Stimulated activated CD8-positive, alpha-beta memory T cell treated with anti-CD3 and anti-CD28 coated beads, Interleukin-12 subunit alpha, Interleukin-12 subunit beta, amount 100 ng/mL, for 24 hours (primary cell): ENCODE results near the gene FNIP2.
"Not testable (repeated sequence)": the region's sequence is repeated elsewhere in the genome, so short reads cannot be mapped to it uniquely, and the experiment has no call there.

Experiments
- DNase-seq: peaks from one replicate; pipeline ENCODE4 v3.0.0-alpha.2; 2020; ENCODE audit errors: extremely low read depth

The FNIP2 gene

DNA sequence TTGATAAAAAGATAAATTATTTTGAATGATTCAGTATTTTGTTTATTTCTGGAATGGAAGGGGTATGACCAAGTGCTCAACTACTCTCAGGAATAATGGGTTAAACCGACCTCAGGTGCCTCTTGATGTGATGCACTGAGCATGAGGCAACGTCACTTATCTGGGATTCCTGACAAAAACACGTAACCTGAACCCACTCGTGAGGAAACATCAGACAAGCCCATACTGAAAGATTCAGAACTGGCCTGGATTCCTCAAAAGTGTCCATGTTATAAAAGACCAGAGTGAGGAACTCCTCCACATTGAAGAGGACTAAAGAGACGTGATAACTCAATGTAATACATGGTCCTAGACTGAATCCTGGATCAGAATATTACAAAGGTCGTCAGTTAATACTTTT is 144.0 kb downstream of the FNIP2 start:
- DNase-seq, result no peak

DNA sequence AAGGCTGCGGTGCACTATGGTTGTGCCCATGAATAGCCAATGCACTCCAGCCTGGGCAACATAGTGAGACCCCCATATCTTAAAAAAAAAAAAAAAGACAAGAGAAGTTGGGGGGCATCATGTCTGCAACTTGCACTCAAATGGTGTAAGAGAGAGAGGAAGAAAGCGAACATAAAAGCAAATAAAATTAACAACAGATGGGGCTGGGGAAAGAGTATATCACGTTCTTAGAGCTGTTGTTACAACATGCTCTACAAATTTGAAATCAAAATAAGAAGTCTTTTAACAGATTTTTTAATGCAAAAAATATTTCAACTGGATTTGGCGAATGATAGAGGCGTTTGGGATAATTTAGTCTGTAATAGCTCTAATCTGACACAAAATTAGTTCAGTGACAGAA is 144.9 kb downstream of the FNIP2 start:
- DNase-seq, result no peak

DNA sequence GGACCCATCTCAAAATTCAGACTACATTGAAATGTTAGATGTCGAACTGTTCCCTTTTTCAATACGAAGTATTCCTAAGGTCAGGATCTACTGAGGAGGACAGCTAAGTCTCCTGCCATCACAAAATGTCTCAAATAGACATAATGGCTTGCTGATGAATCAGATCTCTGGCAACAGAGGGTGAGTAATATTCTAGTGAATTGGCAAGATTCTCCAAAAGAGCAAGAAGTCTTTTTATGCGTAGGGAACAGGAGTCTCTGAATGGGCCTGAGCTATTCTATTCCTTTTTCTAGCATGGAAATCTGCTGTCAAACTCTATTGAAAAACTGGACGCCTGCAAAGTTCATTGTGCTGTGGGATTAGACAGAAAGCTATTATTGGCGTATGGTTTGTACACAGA is 145.4 kb downstream of the FNIP2 start:
- DNase-seq, result no peak

DNA sequence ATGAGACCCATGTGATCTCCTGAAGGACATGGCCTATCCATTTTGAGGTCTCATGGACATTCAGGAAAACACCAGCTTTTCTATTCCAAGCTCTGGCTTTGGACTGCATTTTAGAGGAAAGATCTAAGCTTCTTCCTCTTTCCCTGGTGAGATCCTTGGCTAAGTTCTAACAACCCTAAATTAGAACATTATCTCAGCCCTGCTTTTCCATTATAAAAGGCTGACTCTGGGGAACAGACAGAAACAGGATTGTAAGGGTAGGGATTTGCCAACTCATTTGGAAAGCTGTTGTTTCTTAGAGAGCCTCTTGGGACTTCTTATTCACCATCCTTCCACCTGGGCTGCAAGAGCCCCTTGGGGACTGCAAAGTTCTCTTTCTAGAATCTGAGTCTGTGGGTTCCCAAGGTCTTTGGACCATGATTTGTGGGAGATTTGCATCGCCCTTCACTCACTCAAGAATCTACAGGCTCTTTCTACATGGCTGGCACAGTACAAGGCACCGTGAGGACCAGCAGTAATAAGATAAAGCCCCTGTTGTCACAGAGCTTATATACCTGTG is 146.9 kb downstream of the FNIP2 start:
- no peak for DNase-seq

DNA sequence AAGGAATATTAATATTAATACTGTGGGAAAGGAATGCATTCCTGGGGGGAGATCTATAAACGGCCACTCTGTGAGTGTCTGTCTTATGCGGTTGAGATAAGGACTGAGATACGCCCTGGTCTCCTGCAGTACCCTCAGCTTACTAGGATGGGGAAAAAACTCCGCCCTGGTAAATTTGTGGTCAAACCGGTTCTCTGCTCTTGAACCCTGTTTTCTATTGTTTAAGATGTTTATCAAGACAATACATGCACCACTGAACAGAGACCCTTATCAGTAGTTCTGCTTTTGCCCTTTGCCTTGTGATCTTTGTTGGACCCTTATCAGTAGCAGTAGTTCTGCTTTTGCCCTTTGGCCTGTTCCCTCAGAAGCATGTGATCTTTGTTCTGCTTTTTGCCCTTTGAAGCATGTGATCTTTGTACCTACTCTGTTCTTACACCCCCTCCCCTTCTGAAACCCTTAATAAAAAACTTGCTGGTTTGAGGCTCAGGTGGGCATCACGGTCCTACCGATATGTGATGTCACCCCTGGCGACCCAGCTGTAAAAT is 151.7 kb downstream of the FNIP2 start:
- not testable (repeated sequence) for DNase-seq

DNA sequence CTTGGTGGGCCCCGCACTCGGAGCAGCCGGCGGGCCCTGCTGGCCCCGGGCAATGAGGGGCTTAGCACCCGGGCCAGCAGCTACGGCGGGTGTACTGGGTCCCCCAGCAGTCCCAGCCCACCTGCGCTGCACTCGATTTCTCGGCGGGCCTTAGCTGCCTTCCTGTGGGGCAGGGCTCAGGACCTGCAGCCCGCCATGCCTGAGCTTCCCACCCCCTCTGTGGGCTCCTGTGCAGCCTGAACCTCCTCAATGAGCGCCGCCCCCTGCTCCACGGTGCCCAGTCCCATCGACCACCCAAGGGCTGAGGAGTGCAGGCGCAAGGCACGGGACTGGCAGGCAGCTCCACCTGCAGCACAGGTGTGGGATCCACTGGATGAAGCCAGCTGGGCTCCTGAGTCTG is 158.9 kb downstream of the FNIP2 start:
- not testable (repeated sequence) for DNase-seq

DNA sequence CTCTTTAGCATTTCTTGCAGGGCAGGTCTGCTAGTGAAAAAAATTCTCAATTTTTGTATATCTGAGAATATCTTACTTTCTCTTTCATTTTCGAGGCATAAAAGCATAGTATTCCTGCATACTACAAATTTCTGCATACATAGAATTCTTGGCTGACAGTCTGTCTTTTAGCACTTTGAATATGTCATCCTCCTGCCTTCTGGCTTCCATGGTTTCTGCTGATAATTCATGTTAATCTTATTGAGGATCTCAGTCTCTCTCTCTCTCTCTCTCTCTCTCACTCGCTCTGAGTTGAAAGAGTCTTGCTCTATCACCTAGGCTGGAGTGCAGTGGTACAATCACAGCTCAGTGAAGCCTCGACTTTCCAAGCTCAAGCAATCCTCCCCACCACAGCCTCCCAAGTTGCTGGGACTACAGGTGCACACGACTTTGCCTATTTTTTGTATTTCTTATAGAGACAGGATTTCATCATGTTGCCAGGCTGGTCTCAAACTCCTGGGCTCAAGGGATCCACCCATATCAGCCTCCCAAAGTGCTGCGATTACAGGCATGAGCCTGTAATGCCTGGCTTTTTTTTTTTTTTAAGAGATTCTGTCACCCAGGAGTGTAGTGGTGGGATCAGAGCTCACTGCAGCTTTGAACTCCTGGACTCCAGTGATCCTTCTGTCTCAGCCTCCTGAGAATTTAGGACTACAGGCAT is 161.3 kb downstream of the FNIP2 start:
- no peak for DNase-seq

DNA sequence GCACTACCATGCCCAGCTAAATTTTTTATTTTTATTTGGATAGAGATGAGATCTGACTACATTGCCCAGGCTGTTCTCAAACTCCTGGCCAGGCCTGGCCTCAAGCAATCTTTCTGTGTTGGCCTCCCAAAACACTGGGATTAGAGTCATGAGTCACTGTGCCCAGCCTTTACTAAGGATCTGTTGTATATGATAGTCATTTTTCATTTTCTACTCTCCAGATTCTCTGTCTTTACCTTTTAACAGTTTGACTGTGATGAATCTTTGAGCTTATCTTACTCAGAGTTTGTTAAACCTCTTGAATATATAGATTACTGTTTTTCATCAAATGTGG is 161.8 kb downstream of the FNIP2 start:
- DNase-seq, result no peak

DNA sequence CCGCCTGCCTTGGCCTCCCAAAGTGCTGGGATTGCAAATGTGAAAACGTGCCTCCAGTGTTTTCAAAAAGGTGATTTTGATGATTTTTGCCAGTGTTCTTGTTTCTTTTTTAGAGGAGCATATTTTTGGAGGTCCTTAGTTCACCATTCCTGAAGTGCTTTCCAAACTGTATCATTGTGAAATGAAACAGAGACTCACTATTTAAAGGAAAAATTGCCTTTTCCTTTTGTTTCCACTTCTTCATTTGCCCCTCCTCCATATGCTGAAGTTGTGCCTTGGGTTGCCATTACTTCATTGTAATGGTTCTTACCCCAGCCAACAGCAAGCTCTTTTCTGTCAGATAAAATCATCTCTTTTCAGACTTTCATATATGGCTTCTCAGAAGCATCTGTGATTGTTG is 164.4 kb downstream of the FNIP2 start:
- DNase-seq, result no peak

DNA sequence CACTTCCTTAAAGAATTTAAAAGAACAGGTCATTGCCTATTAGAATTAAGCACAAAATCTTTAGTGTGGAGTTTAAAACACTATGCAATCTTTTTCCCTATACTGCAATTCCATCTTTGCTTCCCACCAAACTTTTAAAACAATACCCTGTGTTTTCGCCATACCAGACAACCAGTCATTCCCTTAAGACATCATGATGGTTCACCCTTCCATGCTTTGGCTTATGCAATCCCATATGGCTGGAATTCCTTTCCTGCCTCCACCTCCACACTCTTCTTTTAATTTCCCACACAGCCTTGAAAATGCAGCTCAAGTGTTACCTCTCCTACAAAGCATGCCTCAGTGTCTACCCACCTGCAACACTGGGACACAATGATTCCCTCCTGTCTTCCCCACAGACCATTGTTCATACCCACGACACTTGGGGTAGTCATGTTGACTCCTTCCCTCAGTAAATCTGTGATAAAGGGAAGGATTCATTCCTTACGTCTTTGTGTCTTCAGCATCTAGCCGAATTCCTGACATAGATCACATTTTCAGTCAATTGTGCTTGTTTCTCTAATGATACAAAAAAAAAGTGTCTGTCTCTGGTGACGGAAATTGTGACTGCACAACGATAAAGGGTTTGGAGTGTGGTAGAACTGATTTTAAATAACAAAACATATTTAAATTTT is 166.3 kb downstream of the FNIP2 start:
- no peak for DNase-seq

DNA sequence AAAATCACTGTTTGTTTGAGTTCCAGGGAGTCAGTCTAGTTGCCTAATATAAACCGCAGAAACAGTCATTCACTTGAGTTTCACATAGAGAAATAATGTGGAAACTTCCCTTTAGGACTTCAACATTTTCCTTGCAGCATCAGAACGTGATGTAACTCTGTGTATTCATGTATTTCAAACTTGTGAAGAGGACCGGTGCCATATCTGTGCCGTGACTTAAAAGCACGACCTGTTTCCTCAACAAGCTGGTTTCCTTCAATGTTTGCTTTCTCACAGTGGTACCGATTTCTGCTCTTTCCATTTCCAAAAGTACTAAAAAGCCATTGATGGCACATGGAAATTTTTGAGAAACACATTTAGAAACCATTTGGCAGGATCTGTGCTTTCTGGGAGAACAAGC is 167.4 kb downstream of the FNIP2 start:
- DNase-seq, result no peak

DNA sequence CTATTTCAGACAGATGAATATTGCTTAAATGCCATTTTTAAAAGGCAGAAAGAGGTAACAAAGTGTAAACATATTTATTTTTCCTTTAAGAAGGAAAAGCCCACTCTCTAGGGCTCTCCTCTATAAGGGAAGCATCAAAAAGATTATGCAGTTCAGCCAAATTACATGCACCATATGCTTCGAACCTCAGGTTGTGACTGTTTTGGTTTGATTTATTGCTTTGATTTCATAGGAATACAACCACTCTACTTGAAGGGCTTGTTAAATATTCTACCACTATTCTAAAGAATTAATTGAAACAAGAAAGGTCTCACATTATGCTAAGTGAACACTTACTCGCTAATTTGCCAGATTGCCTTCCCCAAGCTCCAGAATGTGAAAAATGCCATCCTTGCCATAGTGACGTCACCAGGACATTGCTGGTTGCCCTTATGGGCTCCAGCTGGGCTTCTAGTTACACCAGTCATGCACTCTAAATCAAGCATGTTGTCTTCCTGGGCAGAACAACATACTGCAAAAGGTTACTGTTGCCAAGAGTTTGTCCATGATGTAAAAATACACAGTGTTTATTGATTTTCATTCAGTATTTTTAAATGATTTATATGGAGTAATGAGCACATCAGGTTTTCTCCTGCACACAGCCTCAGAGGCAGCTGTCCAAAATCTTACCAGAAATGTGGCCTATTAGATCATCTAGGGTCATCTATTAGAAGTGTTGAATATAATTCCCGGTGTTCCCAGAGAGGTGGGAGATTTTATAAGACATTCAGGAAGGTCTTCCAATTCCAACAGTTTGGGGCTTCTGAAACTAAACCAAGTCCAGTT is 169.6 kb downstream of the FNIP2 start:
- no peak for DNase-seq

DNA sequence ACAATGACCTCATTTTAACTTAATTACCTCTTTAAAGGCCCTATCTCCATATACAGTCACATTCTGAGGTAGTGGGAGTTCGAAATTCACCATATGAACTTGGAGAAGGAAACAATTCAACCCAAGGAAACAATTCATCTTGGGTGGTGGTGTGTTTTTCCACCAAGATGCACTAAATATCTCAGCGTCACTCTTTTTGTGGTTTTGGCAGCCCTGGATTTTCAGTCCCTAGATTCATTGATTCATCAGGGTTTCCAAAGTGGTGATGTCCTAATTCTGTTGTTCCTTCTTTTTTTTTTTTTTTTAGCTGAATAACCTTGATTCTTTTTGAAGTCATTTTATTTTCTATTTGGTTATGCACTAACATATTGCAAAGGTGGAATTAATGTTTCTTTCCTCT is 171.4 kb downstream of the FNIP2 start:
- DNase-seq, result no peak

DNA sequence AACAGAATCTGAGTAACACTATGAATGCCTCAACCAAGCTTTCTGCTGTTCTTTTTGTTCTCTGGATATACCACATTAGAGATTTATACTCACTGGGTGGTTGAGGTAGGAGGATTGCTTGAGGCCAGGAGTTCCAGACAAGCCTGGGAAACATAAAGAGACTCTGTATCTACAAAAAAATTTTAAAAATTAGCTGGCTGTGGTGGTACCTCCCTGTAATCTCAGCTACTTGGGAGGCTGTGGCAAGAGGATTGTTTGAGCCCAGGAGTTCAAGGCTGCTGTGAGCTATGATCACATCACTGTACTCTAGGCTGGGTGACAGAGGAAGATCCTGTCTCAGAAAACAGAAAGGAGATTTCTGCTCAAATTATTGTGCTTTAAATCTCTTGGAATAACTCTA is 172.5 kb downstream of the FNIP2 start:
- no peak for DNase-seq

DNA sequence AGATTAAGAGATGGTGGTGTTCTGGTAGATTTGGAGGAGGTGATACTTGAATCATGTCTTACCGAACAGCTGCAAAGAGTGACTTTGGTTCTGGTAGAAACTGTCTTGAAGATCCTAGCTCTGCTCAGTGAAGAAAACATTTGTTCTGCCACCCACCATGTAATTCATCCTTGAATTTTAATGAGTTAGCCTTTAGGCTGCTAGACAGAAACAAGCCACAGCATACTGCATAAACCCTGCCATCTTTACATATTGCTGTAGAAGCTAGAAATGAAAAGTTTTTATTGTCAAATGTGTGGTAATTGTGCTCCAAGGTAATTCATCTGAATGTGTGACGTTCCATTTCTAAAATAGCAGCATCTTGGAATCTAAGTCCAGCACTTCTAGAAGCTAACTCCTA is 173.1 kb downstream of the FNIP2 start:
- DNase-seq, result no peak

DNA sequence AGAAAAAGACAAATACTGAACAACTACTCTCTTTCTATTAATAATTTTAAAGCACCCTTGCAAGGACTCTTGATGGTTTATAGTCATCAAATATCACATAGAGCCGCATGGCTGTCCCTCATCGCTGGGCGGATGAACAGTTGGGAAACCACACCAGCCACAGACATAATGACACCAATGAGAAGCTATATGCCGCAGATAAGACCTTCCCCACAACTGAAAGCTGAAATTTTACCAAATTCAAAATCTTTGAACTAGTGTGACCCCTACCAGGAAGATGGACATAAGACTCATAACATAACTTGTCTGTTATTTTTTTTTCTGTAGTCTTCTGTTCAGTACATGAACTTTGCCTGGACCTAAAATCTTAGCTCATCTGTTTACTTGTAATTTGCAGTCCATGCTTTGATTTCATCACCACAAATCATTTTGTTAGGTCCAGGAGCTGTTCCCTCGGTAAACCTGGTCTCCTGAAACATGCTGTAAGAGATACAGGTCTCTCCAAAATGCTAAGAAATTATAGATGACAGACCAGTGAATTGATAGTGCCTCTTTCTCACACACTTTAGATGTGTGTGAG is 176.8 kb downstream of the FNIP2 start:
- no peak for DNase-seq

DNA sequence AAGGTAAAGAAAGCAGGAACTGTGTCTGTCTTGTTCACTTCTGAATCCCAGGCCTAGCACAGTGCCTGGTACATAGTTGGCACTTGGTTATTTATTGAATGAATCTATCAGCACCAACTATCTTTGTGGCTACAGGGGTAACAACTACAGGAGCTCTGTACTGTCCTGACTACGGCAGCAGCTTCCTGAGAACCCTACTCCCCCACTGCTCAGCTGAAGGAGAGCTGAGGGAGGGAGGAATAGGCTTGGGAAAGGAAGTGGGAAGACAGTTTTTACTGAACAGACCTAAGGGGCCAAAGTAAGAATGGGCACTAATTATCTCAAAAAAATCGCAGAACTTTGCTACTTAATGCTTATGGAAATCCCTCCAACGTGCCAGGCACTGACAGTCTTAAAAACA is 178.0 kb downstream of the FNIP2 start:
- DNase-seq, result no peak

DNA sequence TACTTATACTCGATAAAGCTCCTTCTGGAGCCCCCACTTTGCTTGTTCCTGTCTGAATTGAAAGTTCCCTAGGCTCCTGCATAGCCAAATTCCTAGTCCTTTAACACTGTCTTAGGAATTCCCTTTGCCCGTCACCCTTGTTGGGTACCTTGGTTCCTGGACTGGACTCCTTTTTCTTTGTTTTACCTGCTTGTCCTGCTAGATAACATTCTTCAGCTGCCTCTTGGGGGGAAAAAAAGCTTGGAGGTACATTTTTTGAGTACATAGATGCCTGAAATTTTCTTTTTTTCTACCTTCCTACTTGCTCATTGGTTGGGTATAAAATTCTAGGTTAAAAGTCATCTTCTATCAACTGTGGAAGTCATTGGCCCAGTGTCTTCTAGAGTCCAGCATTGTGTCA is 179.2 kb downstream of the FNIP2 start:
- DNase-seq, result no peak

DNA sequence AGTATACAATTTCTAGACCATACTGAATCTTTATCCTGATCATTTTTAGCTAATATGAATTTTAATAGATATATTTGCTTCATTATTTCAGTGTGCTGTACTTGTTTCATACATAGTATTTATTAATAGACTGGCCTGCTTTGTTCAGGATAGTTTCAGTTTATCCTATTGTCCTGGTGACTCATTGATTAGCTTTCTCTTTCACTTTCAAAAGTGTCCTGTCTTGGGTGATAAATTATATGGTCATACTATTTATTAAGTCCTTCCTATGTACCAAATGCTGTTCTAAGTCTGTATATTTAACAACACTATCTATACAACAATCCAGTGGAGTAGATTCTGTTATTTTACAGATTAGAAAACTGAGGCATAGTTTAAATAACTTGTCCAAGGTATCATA is 180.3 kb downstream of the FNIP2 start:
- DNase-seq, result no peak

DNA sequence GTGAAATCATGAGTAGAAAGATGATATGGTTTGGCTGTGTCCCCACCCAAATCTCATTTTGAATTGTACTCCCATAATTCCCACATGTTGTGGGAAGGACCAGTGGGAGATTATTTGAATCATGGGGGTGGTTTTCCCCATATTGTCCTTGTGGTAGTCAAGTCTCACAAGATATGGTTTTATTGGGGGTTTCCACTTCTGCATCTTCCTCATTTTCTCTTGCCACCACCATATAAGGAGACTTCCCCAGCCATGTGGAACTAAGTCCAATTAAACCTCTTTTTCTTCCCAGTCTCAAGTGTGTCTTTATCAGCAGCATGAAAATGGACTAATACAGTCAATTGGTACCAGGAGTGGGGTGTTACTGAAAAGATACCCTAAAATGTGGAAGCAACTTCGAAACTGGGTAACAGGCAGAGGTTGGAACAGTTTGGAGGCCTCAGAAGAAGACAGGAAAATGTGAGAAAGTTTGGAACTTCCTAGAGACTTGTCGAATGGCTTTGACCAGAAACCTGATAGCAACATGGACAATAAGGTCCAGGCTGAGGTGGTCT is 183.5 kb downstream of the FNIP2 start:
- DNase-seq, result not testable (repeated sequence)

DNA sequence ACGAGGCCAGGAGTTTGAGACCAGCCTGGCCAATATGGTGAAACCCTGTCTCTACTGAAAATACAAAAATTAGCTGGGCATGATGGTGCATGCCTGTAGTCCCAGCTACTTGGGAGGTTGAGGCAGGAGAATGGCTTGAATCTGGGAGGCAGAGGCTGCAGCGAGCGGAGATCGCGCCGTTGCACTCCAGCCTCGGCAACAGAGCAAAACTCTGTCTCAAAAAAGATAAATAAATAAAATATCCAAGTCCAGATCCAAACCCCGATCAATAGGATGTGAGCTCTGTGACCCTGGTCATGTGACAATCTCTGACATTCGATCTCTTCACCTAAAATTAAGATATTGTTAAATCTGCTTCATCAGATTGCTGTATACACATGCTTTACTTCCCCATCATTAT is 187.5 kb downstream of the FNIP2 start:
- DNase-seq, result not testable (repeated sequence)

DNA sequence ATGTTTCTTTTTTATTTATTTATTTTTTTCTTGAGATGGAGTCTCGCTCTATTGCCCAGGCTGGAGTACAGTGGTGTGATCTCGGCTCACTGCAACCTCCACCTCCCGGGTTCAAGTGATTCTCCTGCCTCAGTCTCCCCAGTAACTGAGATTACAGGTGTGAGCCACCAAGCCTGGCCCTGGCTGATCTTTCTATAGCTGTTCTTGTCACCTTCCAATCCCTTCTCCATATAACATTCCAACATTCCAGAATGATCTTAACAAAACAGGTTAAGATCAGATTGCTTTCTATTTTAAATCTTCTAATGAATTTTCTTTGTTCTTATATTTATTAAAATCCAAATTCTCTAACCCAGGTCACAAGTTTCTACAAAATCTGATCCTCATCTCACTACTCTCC is 188.1 kb downstream of the FNIP2 start:
- DNase-seq, result not testable (repeated sequence)
